ENCODE results near the gene MIEN1.

GRCh38 chr17:39701784-39702422 is 28.4 kb downstream of the MIEN1 start:
- no peak for TF ChIP-seq CTCF (IDR thresholded peaks at IDR 0.05)
- TF ChIP-seq EP300 (IDR thresholded peaks at IDR 0.05) = no peak
- no peak for TF ChIP-seq POLR2AphosphoS5 (IDR thresholded peaks at IDR 0.05)
- no peak for TF ChIP-seq POLR2A (IDR thresholded peaks at IDR 0.05)

All from stomach (tissue), 4 donors.